NCI-H748 (cell line): ENCODE data around the gene HTR1D.
"Not testable (repeated sequence)": the region's sequence is repeated elsewhere in the genome, so short reads cannot be mapped to it uniquely, and the experiment has no call there.

Experiments used
- DNase-seq: peaks from one replicate; lab custom pipeline; 2025; ENCODE audit not compliant: unreplicated experiment; lab: John Stamatoyannopoulos, UW

Gene HTR1D

DNA sequence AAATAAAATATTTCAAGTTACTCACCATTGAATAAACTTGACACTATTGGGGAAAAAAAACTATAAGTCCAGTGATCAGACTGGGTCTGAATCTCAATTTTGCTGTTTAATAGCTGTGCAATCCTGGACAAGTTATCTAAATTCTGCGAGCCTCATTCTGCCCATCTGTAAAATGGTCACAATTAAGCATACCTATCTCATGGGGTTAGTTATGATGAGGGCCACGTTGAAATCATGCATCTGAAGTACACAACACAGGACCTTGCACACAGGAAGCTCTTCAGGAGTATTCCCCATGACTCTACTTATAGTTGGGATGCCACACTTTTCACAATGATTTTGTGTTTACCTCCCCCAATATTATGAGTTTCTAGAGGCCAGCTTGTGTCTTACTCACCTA lies 3.8 kb upstream of the HTR1D start:
- no peak for DNase-seq

DNA sequence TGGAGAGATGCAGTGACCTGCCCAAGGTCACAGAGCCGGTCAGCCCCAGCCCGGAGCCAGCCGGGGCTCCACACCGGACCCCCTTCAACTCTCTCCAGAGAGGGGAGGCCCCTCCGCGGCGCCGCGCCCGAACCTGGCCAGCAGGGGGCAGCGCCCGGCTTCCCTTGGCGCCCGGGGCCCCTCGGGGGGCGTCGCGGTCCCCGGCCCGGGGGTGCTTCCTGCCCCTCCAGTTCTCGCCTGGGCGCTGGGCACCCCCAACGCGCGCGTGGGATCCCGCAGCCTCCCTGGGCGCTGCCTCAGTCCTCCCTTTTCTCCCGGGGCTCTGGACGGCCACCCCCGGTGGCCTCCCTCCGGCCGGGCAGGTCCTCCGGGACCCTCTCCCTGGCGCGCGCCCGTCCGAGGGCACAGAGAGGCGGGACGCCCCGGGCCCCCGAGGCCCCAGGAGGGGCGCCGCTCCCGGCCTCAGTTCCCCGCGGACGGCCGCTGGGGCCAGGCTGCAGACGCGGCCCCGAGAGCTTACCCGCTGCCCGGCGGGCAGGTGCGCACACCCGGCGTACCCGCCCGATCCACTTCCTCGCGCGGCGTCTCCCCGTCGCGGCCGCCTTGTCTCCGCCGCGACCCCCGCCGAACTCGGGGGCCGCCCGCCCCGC lies 406 bp downstream of the HTR1D start:
- DNase-seq = peak; percentile 52

DNA sequence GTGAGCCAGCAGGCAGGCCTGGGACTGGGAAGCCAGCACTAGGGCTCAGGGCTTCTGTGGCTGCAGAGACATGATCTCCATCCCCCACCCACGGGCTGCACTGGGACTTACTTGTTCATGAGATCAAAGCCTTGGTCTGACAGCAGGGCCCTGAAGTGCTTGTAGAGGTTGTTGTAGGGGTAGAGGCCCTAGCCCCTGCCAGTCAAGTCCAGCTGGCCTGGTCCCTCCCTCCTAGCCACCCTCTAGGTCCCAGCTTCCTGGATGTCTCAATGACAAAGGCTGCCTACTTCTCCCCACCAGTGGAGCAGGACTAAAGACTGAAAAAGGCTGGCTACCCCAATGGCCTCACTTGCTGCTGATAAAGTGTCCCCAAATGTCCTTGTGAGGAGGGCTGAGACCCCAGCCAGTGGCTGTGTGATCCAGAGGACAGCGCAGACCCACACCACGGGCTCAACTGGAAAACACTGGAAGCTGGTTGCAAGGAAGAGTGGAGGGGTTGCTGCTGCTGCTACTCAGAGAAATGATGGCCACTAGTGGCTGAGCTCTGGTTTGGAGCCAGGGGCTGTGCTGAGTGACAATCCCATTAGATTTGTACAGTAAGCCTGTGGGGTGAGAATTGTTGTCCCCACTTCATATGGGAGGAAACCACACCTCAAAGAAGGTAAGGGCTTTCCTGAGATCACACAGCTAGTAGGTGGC lies 1.4 kb downstream of the HTR1D start:
- no peak for DNase-seq

DNA sequence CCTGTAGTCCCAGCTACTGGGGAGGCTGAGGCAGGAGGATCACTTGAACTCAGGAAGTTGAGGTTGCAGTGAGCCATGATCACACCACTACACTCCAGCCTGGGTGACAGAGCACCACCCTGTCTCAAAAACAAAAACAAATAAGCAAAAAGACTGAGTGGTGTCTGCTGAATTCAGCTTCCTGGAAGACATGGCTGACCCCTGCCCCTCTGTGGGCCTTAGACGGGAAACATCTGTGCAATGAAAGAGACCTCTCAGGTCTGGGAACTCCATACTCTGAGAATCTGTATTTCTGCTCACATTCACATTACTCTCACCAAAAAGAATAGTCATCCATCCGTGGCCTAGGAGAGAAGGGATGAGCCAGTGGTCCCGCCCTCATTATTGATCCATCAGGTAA lies 2.0 kb downstream of the HTR1D start:
- no peak for DNase-seq

DNA sequence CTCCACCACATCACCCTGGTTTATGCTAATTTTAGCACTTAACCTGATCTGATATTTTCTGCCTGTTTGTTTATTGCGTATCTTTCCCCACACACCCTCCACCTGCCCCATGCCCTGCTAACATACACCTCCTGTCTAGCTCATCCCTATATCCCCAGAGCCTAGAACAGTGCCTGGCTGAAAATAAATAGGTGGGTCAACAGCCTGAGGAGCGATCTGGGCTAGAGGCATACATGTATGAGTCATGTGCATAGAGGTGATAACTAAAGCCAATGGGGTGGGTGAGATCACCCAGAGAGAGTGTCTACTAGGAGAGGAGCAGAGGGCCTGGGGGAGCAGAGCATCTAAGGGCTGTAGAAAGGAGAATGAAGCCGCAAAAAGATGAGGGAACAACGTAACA lies 2.7 kb downstream of the HTR1D start:
- no peak for DNase-seq

DNA sequence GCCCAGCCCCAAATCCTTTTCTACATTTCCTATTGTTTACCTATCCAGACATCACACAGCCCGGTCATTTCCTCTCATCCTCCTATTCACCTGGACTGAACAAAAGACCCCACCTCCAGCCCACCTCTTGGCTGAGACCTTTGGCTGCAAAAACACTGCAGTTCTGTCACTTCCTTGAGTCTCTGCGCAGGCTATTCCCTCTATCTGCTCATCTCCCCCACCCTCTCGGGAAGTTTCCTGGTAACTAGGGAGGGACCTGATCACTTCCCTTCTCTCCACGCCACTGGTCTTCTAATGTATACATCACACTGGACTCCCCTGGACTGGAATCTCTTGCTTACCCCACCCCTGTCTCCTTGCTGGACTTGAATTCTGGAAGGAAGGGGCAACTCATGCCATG lies 5.3 kb downstream of the HTR1D start:
- no peak for DNase-seq

DNA sequence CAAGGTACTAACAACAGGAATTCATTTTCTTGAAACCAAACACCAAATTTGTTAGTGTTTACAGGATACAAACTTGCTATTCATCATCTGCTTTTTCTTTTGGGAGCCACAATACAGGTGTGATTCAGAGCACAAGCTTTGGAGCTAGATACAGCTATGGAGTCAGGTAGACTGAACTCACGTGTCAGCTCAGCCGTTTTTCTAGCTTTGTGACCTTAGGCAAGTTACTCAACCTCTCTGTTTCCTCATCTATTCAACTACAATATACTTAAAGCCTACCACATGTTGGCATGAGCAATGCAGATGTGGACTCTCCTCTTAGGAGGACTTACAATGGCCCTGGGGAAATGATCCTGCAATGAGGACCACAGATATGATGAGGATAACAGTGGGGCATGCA lies 6.3 kb downstream of the HTR1D start:
- DNase-seq = no peak

DNA sequence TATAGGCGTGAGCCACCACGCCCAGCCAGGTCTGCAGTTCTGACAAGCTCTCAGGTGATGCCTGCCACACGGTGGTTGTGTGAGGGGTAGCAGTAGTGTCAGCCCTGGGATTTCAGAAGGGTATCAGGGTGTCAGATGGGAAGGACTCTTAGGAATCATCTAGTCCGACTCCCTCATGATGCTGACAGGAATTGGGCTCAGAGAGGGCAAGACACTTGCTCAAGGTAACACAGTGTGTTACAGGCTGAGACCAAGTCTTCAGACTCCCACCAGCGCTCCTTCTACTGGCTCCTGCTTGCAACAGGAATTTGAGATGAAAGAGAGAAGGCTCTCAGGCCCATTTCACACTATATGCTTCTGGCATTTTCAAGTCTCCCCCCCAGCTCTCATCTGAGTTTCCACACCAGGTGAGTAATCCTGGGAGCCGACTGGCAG lies 6.9 kb downstream of the HTR1D start:
- DNase-seq = no peak

DNA sequence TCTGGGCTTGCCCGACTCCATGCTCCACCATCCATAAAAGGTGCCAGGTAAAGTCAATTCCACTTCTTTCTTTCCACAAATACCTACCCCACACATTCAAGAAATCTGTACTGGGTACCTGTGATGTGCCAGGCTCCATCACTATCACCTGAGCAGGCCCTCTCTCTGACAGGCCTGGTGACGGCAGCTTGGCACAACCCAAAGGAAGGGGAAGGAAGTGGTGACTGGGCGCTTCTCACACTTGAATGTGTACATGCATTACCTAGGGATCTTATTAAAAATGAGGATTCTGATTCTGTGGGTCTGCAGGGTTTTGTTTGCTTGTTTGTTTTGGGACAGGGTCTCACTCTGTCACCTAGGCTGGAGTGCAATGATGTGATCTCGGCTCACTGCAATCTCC lies 7.5 kb downstream of the HTR1D start:
- DNase-seq = no peak

DNA sequence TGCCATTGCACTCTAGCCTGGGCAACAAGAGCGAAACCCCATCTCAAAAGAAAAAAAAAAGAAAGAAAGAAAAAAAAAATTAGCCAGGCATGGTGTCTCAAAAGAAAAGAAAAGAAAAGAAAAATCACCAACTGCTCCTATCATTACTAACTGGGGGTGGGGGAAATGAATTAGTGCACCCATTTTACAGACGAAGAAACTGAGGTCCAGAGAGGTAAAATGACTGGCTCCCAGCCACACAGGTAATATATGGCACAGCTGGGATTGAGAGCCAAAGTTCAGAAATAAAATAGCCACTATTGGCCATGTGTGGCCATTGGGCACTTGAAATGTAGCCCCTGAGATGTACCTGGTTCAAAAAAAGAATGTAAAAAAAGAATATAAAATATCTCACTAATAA lies 8.8 kb downstream of the HTR1D start:
- no peak for DNase-seq

DNA sequence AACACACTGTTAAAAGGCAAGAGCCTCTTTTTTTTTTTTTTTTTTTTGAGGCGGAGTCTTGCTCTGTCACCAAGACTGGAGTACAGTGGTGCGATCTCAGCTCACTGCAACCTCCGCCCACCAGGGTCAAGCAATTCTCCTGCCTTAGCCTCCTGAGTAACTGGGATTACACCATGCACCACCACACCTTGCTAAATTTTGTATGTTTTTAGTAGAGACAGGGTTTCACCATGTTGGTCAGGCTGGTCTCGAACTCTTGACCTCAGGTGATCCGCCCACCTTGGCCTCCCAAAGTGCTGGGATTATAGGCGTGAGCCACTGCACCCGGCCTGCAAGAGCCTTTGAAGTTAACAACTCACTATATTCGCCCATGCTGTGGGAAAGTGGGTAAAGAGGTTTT lies 9.6 kb downstream of the HTR1D start:
- DNase-seq = not testable (repeated sequence)

DNA sequence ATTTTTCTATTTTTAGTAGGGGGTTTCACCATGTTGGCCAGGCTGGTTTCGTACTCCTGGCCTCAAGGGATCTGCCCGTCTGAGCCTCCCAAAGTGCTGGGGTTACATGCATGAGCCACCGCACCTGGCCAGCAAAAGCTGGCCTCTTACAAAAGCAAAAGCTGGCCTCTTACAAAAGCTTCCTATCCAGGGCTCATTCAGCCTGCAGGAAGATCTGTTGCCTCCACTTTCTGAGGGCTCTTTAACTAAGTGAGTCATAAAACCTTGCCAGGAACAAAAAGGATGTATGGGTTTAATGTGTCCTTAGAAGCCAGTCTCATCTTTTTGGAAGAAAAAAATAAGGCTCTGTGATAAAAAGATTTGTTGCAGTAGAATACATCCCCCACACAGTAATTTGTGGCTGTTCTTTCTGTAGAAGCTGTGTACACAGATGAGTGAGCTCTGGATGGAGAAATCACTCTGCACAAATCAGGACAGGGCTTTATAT lies 15.0 kb downstream of the HTR1D start:
- DNase-seq = no peak

DNA sequence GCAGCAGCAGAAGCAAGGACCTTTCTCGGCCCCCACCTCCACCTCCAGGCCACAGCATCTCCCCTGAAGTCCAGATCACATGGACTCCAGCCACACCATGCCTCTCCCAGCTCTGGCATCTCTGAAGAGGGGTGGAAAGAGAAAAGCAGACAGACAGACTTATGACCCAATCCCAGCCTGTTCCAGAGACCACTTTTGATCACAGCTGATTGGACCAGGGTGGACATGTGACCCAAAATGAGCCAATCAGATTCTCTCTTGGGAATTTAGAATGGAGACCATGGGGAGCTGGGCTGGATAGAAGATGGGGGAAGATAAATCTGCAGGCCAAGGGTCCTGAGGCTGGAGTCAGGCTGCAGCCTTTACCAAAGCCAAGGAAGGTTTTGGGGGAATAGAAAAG lies 16.4 kb downstream of the HTR1D start:
- no peak for DNase-seq

DNA sequence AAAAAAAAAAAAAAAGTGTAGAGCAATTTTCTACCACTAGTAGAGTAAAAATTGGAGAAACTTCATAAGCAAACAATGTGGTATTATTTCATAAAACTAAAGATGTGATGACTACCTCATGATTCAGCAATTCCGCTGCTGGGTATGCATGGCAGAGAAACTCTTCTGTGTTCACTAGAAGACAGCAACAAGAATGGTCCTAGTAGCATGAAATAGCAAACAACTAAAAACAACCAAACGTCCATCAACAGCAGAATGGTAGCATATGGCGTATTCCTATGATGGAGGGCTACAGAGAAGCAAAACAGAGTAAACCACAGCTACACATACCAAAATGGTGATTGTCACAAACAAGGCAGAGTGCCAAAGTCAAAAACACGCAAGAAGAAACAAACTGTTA lies 18.9 kb downstream of the HTR1D start:
- DNase-seq = no peak

DNA sequence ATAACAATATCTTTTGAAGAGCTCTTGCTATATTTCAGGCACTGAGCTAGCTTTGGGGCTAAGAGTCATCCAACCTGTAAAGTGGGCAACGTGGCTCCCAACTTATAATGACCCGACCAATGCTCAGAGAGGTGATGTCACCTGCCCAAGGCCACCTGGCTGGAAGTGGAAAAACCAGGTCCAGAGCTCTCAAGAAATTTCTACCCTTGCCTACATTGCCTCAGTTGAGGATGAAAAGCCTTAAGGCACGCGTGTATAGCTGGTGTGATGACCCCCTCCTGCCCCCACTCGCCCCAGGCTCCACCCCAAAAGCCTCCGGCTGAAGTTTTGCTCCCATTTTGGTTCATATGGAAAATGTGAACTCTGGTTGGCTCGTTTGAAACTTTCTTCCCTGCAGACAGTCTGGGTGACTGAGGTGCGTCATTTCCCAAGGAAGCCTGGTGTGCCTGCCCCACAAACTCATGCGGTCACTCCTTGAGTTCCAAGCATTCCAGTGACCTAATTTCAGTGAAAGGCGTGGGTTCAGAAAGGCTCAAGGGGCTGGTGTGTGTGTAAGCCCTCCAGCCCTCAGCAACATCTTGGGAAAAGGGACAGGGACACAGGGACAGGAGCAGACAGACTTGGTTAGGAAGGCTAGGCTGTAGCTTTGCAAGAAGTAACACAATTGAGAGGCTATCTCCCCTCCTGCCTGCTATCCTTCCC lies 20.5 kb downstream of the HTR1D start:
- no peak for DNase-seq

DNA sequence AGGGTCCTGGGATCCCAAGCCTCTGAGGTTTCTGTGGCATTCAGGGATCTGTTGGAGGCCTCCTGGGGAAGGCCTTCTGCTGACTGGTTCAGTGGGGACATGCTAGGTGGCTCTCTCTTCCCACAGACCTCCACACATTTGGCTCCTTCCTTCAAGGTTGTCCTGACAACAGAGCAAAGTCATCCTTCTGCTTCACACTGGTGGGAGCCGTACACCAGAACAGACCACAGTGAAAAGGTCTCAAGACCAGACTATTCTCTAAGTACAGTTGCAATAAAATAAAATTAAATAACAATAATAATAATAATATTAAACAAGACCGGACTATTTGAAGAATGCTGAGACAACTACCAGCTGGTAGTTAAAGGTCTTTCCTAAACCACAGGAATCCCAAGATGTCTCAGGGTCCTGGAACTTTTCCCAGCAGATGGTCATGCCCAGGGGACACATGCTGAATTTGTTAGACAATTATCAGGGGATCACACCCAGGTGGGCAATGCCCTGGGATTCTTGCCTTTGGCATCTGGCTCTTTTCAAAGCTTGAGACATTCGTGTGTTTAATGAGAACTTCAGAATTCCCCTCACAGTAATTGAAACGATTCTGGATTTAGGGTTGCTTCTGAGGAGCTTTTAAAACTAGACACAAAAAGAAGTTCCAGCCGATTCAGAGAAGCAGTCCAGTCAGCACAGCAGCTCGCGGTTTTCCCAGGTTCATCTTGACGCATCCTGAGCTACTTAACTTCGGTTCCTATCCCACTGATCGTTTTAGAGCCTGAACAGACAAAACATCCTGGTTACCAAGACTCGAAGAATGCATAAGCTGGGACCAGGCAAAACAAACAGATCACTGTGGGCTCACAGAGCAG lies 22.9 kb downstream of the HTR1D start:
- no peak for DNase-seq

DNA sequence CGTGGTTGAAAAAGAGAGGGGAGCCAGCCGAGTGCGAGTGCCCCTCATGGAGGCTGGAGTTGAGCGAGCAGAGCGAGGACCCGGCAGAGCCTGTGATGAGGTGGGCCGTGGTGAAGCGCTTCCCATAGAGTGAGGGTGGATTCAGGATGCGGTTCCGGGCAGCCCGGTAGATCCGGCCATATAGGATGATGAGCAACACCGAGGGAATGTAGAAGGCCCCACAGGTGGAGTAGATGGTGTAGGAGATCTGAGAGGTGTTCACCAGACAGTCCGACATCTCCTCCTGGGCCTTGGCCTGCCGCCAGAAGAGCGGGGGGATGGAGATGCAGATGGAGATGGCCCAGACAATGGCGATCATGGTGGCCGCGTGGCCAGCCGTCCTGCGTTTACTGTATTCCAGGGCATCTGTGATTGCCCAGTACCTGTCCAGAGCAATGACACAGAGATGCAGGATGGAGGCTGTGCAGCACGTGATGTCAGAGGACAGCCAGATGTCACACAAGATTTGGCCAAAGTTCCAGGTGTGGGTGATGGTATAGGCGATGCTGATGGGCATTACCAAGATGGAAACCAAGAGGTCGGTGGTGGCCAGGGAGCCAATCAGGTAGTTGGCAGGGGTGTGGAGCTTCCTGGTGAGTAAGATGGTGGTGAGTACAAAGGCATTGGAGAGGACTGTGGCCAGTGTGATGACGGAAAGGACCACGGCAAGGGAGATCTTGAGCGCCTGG lies 23.7 kb downstream of the HTR1D start:
- DNase-seq = no peak

DNA sequence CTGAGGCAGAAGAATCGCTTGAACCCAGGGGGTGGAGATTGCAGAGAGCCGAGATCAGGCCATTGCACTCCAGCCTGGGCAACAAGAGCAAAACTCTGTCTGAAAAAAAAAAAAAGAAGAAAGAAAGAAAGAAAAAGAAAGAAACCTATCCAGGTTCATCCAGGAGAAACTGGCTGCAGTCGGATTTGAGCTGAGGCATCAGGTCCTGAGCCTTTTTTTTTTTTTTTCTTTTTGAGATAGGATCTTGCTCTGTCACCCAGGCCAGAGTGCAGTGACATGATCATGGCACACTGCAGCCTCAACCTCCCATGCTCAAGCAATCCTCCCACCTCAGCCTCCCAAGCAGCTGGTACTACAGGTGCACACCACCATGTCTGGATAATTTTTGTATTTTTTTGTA lies 26.1 kb downstream of the HTR1D start:
- DNase-seq = no peak

DNA sequence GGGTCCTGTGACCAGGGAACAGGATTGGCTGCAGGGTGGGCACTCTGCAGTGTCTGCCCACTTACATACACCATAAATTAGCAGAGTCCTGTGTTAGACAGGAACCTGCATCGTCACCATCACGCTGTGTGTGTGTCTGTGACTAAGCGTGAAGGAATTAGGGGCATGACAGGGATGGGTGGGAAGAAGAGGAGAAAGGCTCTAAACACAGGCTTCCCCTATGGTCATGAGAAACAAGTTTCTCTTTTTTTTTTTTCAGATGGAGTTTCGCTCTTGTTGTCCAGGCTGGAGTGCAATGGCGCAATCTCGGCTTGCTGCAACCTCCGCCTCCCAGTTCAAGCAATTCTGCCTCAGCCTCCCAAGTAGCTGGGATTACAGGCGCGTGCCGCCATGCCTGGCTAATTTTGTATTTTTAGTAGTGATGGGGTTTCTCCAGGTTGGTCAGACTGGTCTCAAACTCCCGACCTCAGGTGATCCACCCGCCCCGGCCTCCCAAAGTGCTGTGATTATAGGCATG lies 28.3 kb downstream of the HTR1D start:
- not testable (repeated sequence) for DNase-seq

DNA sequence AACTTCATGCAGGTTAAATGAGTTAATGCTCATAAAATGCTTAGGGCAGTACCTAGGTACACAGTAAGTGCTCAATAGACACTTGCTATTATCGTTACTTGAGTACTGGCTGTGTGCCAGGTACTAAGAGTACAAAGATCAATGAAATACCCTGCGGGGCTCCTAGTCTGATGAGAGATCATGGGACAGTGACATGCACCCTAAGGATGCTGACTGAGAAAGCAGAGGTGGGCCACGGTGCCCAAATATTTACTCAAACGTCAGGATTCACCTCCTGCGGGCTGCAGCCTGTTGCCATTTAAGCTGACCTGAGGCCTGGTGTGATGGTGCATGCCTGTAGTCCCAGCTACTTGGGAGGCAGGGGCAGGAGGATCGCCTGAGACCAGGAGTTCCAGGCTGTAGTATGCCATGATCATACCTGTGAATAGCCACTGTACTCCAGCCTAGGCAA lies 28.8 kb downstream of the HTR1D start:
- DNase-seq = peak; percentile 37
